GM21529 (cell line): ENCODE results near the gene FBXO7.
"Not testable (repeated sequence)": the region's sequence is repeated elsewhere in the genome, so short reads cannot be mapped to it uniquely, and the experiment has no call there.

Experiments used
- ATAC-seq: cut with Tn5 transposase; IDR thresholded peaks from one replicate; pipeline ENCODE4 v1.9.1; 2021; ENCODE audit not compliant: unreplicated experiment

FBXO7 gene

GRCh38 chr22:32474635-32475467 lies at the start of gene FBXO7:
Gene FBXO7 (plus strand): TSS chr22:32474811. CDS start chr22:32475003, 192 bp downstream.
- ATAC-seq = peak; percentile 70

GRCh38 chr22:32426881-32427280 lies 47.7 kb upstream of the FBXO7 start:
- ATAC-seq = no peak

DNA sequence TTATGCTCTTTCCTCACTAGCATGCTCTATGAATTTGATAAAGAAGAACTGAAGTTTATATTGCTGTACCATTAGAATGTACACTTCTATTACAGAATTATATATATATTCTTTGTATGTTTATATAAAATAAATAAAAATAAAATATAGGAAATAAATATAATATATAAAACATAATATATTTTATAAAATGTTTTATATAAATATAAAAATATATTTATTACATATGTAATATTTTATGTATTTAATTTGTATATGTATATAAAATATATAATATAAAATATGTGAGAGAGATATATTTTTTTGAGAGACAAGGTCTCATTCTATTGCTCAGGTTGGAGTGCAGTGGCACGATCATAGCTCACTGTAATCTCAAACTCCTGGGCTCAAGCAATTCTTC lies 44.3 kb upstream of the FBXO7 start:
- ATAC-seq = no peak

DNA sequence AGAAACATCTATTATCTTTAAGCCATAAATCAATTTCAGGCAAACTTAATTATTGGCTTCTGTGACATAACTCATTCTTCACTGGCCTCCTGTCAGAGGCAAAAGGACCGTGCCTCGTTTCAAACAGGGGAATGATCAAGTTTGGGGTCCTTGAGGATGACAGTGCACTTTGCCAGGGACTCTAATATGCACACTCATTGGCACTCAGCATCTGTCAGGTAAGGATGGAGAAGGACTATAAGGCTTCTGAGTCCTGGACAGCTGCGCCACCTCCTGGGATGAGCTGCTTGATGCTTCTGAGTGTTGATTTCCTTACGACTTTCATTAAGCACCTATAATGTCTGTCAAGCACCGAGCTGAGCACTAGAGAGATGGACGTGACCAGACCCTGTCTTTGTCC lies 30.5 kb upstream of the FBXO7 start:
- ATAC-seq = no peak

DNA sequence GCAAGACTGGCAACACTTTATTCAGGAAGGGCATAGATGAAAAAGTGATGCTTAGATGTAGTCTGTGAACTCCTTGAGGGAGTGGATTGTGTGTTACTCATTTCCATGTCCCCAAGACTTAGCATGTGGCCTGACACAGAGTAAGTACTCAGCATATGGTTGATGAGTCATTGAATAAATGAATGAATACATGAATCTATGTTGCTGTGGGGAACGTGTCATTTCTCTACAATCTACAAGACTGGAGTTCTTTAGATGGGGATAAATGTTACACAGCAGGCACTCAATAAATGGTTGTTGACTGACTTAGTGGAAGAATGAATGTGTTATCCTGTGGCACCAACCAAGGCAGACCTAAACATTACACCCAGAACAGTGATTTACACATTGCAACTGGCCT lies 28.3 kb upstream of the FBXO7 start:
- no peak for ATAC-seq

- no peak for ATAC-seq
Observed at GRCh38 chr22:32448980-32449379, 25.6 kb upstream of the FBXO7 start.

DNA sequence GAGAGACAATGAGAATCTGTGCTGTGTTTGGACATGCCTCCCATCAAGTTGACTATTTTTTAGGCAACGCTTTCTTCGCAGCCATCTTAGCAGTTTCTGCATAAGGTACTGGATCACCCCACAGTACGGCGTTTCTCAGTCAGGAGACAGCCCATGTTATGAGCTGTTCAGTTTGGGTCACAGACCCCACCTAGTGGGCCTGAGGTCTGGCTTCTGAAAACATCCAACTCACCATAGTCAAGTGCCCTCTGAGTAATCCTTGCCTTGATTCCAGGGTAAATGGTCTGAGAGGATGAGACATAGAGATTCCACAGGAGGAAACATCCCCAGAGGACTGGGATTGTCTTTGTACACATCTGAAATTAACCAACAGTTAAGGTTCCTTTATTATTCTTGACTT lies 17.6 kb upstream of the FBXO7 start:
- ATAC-seq = no peak

- ATAC-seq = no peak
Observed at GRCh38 chr22:32462452-32462851, 12.2 kb upstream of the FBXO7 start.

DNA sequence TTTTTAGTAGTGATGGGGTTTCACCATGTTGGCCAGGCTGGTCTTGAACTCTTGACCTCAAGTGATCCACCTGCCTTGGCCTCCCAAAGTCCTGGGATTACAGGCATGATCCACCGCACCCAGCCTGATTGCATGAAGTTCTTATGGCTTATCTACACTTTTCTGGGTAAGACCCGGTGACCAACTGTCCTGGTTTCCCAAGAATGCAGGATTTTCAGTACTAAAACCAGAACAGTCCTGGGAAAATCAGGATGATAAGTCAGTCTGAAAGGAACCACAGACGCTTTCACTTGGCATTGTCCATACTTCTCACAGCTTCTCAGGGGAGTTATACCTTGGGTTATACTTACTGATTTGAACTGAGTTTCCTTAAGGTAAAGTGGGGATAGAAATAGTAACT lies 8.9 kb upstream of the FBXO7 start:
- ATAC-seq = no peak

DNA sequence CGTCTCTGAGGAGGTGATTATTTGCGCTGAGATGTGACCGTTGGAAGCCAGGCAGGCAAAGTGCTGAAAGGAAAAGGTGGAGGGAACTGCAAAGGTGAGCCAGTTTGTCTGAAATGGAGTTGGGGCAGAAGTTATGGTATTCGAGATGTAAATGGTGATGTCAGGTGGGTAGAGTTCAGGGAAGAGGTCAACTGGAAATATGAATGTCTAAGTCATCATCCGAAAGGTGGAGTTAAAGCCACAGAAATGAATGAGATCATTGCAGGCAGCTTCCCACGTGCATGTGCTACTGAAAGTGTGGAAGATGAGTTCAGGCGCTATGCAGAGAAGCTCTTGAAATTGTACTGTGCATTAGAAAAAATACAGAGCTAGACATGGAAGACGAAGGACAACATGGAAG lies 8.1 kb upstream of the FBXO7 start:
- no peak for ATAC-seq

DNA sequence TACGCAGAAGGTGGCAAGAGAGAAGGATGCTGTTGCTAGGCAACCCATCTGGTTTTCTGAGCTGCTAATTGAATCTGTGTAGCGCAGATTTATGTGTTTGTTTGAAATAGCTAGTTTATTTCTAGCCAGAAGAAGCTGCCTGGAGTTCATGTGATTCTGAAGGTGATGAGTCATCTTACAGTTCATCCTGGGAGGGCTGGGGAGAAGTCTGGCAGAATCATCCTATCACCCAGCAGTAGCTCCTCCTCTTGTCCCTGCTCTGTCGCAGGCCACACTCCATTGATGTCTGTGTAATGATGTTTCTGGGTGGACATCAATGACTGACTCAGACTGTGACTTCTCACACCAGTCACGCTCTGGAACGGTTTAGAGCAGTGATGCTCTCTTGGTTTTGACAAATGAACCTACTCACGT lies 4.8 kb upstream of the FBXO7 start:
- ATAC-seq = no peak

- ATAC-seq = no peak
Observed at GRCh38 chr22:32473388-32473952, 1.1 kb upstream of the FBXO7 start.

- peak; percentile 31 for ATAC-seq
Observed at GRCh38 chr22:32475468-32476010, 928 bp downstream of the FBXO7 start.

GRCh38 chr22:32476281-32477195 lies 1.9 kb downstream of the FBXO7 start:
- no peak for ATAC-seq

- no peak for ATAC-seq
Observed at GRCh38 chr22:32477596-32477995, 3.0 kb downstream of the FBXO7 start.

DNA sequence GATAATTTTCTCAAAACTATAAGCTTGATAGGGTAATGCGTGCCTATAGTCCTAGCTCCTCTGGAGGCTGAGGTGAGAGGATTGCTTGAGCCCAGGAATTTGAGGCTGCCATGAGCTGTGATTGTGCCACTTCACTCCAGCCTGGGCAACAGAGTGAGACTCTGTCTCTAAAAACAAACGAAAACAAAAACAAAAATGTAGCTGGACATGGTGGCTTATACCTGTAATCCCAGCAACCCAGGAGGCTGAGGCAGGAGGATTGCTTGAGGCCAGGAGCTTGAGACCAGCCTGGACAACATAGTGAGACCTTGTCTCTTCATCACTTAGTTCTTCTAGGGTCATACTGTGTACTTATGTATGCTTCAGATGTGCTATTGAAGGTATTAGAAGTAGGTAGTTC lies 3.9 kb downstream of the FBXO7 start:
- not testable (repeated sequence) for ATAC-seq

DNA sequence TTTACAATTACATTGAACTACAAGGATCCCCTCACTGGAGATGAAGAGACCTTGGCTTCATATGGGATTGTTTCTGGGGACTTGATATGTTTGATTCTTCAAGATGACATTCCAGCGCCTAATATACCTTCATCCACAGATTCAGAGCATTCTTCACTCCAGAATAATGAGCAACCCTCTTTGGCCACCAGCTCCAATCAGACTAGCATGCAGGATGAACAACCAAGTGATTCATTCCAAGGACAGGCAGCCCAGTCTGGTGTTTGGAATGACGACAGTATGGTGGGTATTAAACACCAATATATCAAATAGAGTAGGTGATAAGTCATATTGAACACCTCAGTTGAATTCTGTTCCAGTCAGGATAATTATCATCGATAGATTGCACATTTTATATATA lies 4.4 kb downstream of the FBXO7 start:
- ATAC-seq = no peak

DNA sequence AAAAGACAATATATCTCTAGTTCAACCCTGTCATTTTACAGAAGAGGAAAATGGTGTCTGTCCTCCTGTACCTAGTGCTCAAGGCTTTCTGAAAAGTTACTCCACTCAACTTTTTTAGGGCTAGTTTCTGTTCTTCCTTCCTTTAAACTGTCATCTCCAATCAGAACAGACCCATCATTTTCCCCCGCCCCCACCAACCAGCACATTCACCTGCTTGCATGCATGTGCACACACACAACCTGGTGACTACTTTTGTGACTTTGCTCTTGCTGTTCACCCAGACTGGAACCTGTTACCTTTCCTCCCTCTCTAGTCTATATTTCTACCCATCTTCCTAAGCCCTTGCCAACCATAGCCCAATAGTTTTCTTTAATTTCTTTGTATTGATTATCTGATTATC lies 5.6 kb downstream of the FBXO7 start:
- no peak for ATAC-seq

- ATAC-seq = no peak
Observed at GRCh38 chr22:32482708-32483107, 8.1 kb downstream of the FBXO7 start.

- no peak for ATAC-seq
Observed at GRCh38 chr22:32486656-32487390, 12.2 kb downstream of the FBXO7 start.

- no peak for ATAC-seq
Observed at GRCh38 chr22:32487461-32487860, 12.8 kb downstream of the FBXO7 start.
